Measurements from ENCODE around the gene ACSL1.

DNA sequence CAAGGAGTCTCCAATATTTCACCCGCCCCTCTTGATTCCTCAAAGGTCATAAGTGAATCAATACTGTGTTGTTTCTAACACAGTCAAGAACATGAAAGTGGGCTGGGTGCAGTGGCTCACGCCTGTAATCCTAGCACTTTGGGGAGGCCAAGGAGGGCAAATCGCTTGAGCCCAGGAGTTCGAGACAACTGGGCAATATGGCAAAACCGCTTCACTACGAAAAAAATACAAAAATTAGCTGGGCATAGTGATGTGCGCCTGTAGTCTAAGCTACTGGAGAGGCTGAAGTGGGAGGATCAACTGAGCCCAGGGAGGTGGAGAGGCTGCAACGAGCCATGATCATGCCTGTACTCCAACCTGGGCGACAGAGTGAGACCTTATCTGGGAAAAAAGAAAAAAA lies 3.4 kb downstream of the ACSL1 start:
- no peak for TF ChIP-seq GATA3 (IDR thresholded peaks at IDR 0.05; ENCODE audit: low read depth, low read length)
- TF ChIP-seq GATA2 (IDR thresholded peaks at IDR 0.05; ENCODE audit: low read depth, low read length), result no peak
